GM12892 (cell line): ENCODE measurements around the gene SCP2.

ENCODE experiments used
- POLR2A ChIP-seq: IDR thresholded peaks from 2 replicates; pipeline ENCODE4 v1.6.1; 2011; ENCODE audit warnings: low read depth, low read length, control low read depth
- TAF1 ChIP-seq: IDR thresholded peaks from 2 replicates; pipeline ENCODE4 v1.6.1; 2011; ENCODE audit warnings: low read depth, mild to moderate bottlenecking, control low read depth, low read length, borderline replicate concordance

GRCh38 chr1:52970149-52970548 lies 43.1 kb downstream of the SCP2 start:
- no peak for TF ChIP-seq TAF1
- TF ChIP-seq POLR2A, result no peak
